Measurements from ENCODE around the gene CDKL4. TPM values are rescaled to one million over a fixed set of nuclear protein-coding genes. Genes with fewer than 3 reads are reported as not detected.

Gene CDKL4
- total and polyA plus RNA-seq, 12 donors = 0.16 to 3.9 (median 1.5) TPM

DNA sequence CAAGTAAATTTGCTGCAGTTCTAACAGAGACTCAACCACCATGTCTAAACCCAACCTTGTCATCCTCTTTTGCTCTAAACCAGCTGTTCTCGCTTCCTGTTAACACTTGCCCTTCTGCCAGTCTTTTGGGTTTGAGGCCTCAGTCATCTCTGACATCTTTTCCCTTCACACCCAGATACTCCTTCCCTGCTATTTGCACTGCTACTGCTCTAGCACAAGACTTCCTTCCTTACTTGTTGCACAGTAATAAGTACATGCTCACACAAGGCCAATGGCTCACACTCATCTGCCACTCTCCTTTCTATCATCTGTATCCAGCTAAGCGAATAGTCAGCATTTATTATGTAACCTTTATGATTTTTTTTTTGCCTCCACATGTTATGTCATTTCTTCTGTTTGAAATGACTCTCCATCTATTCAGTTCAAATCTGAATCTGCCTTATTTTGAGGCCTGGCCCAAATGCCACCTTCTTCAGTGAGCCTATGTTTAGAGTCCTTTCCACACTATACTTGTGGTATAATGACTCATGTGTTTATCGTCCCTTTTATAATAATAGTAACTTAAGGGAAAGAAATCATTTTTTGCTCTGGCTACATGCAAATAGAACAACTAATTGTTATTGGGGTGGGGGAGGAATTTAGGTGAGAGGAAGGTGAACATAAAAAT is 22.5 kb upstream of the CDKL4 start:
- no peak overlapping the region for H3K4me3 ChIP-seq
- intact Hi-C loops (cut with DNase I) = no loop called here
- H3K27ac ChIP-seq = no peak overlapping the region
- 63 to 72% (median 66%) methylated on average over 3 of the region's 3 CpGs for WGBS, 4 donors
- peaks cover 0 to 17% of the 10 kb centered on the region in 2 donors for H3K36me3 ChIP-seq (replicated peaks in 1 of 2)
- H3K27me3 ChIP-seq = no peaks in the 10 kb centered on the region
- peaks cover 0 to 5% of the 10 kb centered on the region in 2 donors for H3K4me1 ChIP-seq (replicated peaks in 1 of 2)
- DNase-seq = no peak
- TF ChIP-seq, protein P1, sequence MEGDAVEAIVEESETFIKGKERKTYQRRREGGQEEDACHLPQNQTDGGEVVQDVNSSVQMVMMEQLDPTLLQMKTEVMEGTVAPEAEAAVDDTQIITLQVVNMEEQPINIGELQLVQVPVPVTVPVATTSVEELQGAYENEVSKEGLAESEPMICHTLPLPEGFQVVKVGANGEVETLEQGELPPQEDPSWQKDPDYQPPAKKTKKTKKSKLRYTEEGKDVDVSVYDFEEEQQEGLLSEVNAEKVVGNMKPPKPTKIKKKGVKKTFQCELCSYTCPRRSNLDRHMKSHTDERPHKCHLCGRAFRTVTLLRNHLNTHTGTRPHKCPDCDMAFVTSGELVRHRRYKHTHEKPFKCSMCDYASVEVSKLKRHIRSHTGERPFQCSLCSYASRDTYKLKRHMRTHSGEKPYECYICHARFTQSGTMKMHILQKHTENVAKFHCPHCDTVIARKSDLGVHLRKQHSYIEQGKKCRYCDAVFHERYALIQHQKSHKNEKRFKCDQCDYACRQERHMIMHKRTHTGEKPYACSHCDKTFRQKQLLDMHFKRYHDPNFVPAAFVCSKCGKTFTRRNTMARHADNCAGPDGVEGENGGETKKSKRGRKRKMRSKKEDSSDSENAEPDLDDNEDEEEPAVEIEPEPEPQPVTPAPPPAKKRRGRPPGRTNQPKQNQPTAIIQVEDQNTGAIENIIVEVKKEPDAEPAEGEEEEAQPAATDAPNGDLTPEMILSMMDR (IDR thresholded peaks at IDR 0.05) = no peak
- TF ChIP-seq POLR2A (IDR thresholded peaks at IDR 0.05) = no peak
- no peaks in the 10 kb centered on the region for H3K9me3 ChIP-seq (replicated peaks in 1 of 3)

DNA sequence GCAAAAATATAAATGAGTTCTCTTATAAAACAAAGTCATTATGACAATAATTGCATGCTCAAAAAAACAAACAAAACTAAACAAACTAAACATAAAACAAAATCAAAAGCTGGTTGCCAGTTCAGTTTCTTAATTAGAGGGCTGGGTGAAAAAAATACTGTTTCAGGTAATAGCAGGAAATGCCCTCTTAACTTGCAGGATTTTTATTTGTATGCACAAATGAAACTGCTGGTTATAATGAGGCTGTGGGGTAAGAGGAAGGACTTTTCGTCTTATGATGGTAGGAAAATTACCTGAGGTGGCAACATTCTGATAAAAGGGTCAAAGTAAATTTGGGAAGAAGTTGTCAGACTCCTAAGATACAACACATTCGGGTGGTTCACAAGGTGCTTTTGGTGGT is 21.5 kb upstream of the CDKL4 start:
- no peak for TF ChIP-seq POLR2A (IDR thresholded peaks at IDR 0.05)
- TF ChIP-seq, protein P1 (IDR thresholded peaks at IDR 0.05) = no peak
- Histone ChIP-seq H3K4me3 (no peak overlapping the region), H3K27ac (no peak overlapping the region), H3K36me3 (replicated peaks in 1 of 2) (peaks cover 0 to 25% of the 10 kb centered on the region in 2 donors), H3K9me3 (replicated peaks in 1 of 3) (no peaks in the 10 kb centered on the region), H3K4me1 (replicated peaks in 1 of 2) (peaks cover 0 to 5% of the 10 kb centered on the region in 2 donors), H3K27me3 (no peaks in the 10 kb centered on the region)
- intact Hi-C loops (cut with DNase I) = no loop called here
- no peak for DNase-seq
- 81 to 88% (median 86%) methylated on average over 2 of the region's 2 CpGs for WGBS, 4 donors

DNA sequence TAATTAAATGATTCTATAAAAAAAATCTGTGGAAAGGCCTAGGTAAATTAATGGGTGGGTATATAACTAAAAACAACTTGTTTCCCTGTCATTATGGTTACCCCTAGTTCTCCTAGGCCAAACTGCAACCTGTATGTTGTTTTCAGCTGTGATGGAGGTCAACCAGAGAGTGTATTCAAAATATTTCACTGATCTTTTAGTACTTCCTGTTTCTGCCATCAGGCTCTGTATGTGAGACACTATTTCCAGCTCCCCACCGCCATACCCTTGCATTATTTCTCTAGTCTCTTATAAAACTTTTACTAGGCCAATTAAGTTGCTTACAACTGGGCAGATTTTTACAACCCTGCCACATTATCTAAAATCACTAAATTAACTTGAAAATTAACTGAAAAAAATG is 21.0 kb upstream of the CDKL4 start:
- TF ChIP-seq, protein P1 (IDR thresholded peaks at IDR 0.05) = no peak
- TF ChIP-seq POLR2A (IDR thresholded peaks at IDR 0.05) = no peak
- Histone ChIP-seq H3K4me1 (replicated peaks in 1 of 2) (peaks cover 0 to 5% of the 10 kb centered on the region in 2 donors), H3K27me3 (no peaks in the 10 kb centered on the region), H3K4me3 (no peak overlapping the region), H3K36me3 (replicated peaks in 1 of 2) (peaks cover 0 to 30% of the 10 kb centered on the region in 2 donors), H3K9me3 (replicated peaks in 1 of 3) (no peaks in the 10 kb centered on the region), H3K27ac (no peak overlapping the region)
- no peak for DNase-seq
- intact Hi-C loops (cut with DNase I) = no loop called here
- WGBS, 4 donors = 83 to 92% (median 88%) methylated on average over 1 of the region's 1 CpG

DNA sequence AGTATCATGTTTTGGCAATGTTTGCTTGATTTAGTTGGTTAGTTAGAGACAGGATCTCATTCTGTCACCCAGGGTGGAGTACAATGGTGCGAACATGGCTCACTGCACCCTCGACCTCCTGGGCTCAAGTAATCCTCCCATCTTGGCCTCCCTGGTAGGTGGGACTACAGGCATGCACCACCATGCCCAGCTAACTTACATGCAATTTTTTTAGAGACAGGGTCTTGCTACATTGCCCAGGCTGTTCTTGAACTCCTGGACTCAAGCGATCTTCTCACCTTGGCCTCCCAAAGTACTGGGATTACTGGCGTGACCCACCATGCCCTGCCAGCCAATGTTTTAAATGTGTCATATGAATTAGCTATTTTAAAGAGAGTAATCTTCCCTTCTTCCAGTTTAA is 16.3 kb upstream of the CDKL4 start:
- no peaks in the 10 kb centered on the region for H3K27me3 ChIP-seq
- no peak overlapping the region for H3K27ac ChIP-seq
- H3K36me3 ChIP-seq (replicated peaks in 1 of 2) = peaks cover 0 to 64% of the 10 kb centered on the region in 2 donors
- H3K4me3 ChIP-seq = no peak overlapping the region
- DNase-seq = no peak
- intact Hi-C loops (cut with DNase I) = no loop called here
- H3K9me3 ChIP-seq (replicated peaks in 1 of 3) = peaks cover 0 to 4% (median 0%) of the 10 kb centered on the region in 3 donors
- TF ChIP-seq, protein P1 (IDR thresholded peaks at IDR 0.05) = no peak
- TF ChIP-seq POLR2A (IDR thresholded peaks at IDR 0.05) = no peak
- no peaks in the 10 kb centered on the region for H3K4me1 ChIP-seq (replicated peaks in 1 of 2)
- WGBS, 4 donors = 93 to 99% (median 97%) methylated on average over 4 of the region's 4 CpGs
